ENCODE data around the gene RPL10. TPM values are rescaled to one million over a fixed set of nuclear protein-coding genes. Genes with fewer than 3 reads are reported as not detected.
A peak's percentile ranks its signal among the peaks of the same experiment; 100 is the strongest.

Gene RPL10
- total and polyA plus RNA-seq, 2 of the 13 experiments (the other 11 are each of a cell fraction or from before 2014, with no cell fraction given) = 2,381 to 4,713 TPM

DNA sequence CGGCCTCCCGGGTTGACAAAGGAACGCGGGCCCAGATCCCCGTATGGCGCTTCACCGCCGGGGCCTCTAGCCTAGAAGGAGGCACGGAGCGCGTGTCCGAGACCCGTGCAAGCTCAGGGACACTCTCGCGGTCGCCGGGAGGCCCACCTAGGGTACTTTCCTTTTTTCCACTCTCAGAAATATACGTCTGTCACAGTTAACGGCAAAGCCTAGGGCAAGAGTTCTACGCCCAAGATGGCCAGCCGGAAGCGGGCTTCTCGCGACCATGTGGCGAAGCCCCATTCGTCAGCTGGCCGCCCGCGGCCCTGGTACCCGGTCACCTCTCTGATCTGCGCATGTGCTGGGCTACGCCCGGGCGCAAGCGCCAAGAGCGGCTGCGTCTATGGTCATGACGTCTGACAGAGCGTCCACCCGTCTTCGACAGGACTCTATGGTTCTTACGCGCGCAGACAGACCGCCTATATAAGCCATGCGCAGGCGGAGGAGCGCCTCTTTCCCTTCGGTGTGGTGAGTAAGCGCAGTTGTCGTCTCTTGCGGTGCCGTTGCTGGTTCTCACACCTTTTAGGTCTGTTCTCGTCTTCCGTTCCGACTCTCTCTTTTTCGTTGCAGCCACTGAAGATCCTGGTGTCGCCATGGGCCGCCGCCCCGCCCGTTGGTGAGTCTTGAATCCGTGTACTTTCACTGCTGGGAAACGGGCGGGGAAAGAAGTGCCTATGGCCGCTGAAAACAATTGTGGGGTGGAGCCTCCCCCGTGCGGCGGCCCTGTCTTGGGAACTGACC, at the start of gene RPL10 (continued):
- TF ChIP-seq, protein P1, sequence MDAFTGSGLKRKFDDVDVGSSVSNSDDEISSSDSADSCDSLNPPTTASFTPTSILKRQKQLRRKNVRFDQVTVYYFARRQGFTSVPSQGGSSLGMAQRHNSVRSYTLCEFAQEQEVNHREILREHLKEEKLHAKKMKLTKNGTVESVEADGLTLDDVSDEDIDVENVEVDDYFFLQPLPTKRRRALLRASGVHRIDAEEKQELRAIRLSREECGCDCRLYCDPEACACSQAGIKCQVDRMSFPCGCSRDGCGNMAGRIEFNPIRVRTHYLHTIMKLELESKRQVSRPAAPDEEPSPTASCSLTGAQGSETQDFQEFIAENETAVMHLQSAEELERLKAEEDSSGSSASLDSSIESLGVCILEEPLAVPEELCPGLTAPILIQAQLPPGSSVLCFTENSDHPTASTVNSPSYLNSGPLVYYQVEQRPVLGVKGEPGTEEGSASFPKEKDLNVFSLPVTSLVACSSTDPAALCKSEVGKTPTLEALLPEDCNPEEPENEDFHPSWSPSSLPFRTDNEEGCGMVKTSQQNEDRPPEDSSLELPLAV (CRISPR knock-in tag; conservative IDR thresholded peaks at IDR 0.05; ENCODE audit: low read depth) = no peak
- no peak for TF ChIP-seq ZNF224 (CRISPR knock-in tag; IDR thresholded peaks at IDR 0.05)
- TF ChIP-seq SOX13 (IDR thresholded peaks at IDR 0.05) = no peak
- TF ChIP-seq SOX13 (CRISPR knock-in tag; conservative IDR thresholded peaks at IDR 0.05 in 1 of 2, IDR thresholded peaks at IDR 0.05 in 1 of 2) = no peak; a peak in 1 of 4 replicates
- TF ChIP-seq ATF4 (CRISPR knock-in tag; IDR thresholded peaks at IDR 0.05) = no peak
- no peak for TF ChIP-seq ZNF768 (CRISPR knock-in tag; IDR thresholded peaks at IDR 0.05)
- no peak for TF ChIP-seq SMARCC2 (IDR thresholded peaks at IDR 0.05)
- TF ChIP-seq ZNF484 (CRISPR knock-in tag; IDR thresholded peaks at IDR 0.05; ENCODE audit: borderline replicate concordance, low read depth) = no peak
- no peak for TF ChIP-seq TCF7L2 (IDR thresholded peaks at IDR 0.05; ENCODE audit: low read depth, low read length)
- no peak for TF ChIP-seq NR2F6 (IDR thresholded peaks at IDR 0.05)
- TF ChIP-seq NR2F6 (CRISPR knock-in tag; IDR thresholded peaks at IDR 0.05) = no peak
- TF ChIP-seq STAT5B (CRISPR knock-in tag; IDR thresholded peaks at IDR 0.05) = no peak
- TF ChIP-seq SKI (IDR thresholded peaks at IDR 0.05; ENCODE audit: partially characterized antibody) = no peak
- peak; percentile 15; the same call in 1 of the 2 replicates for TF ChIP-seq KDM6A (CRISPR knock-in tag; IDR thresholded peaks at IDR 0.05; ENCODE audit: low read depth)
- TF ChIP-seq ZNF101 (CRISPR knock-in tag; IDR thresholded peaks at IDR 0.05; ENCODE audit: borderline replicate concordance, low read depth) = 0 out of 2 replicates have a peak, but pooled peaks have one; percentile 8
- no peak; the same call in 1 of the 2 replicates for TF ChIP-seq THAP8 (CRISPR knock-in tag; IDR thresholded peaks at IDR 0.05; ENCODE audit: borderline replicate concordance)
- TF ChIP-seq THAP9 (CRISPR knock-in tag; IDR thresholded peaks at IDR 0.05; ENCODE audit: borderline replicate concordance) = peak; percentile 39; the same call in 1 of the 2 replicates
- no peak for TF ChIP-seq ZZZ3 (CRISPR knock-in tag; IDR thresholded peaks at IDR 0.05; ENCODE audit: borderline replicate concordance)
- TF ChIP-seq RELA (CRISPR knock-in tag; IDR thresholded peaks at IDR 0.05) = no peak
- TF ChIP-seq ZFAT (CRISPR knock-in tag; conservative IDR thresholded peaks at IDR 0.05) = no peak; the same call in 1 of the 2 replicates
- no peak for TF ChIP-seq ZNF563 (CRISPR knock-in tag; IDR thresholded peaks at IDR 0.05)
- TF ChIP-seq ZNF747 (CRISPR knock-in tag; IDR thresholded peaks at IDR 0.05; ENCODE audit: borderline replicate concordance) = no peak
- no peak for TF ChIP-seq EP300 (IDR thresholded peaks at IDR 0.05; ENCODE audit: low read depth in 2 of 2, low read length in 2 of 2)
- TF ChIP-seq EP300 (CRISPR knock-in tag; IDR thresholded peaks at IDR 0.05; ENCODE audit: borderline replicate concordance) = no peak
- peak; percentile 86 for TF ChIP-seq CREB1 (IDR thresholded peaks at IDR 0.05)
- TF ChIP-seq CREB1 (CRISPR knock-in tag; IDR thresholded peaks at IDR 0.05) = peak; percentile 90

Data from HepG2 (cell line).